Fibroblast of the aortic adventitia (primary cell): ENCODE data around the gene CGB3. TPM values are rescaled to one million over a fixed set of nuclear protein-coding genes. Genes with fewer than 3 reads are reported as not detected.

Experiments
- DNase-seq: peaks from one replicate; pipeline ENCODE4 v3.0.0-alpha.2; 2010; ENCODE audit warnings: low read depth
- H3K4me3 ChIP-seq: 2 replicates; pipeline ENCODE4 v1.5.1; 2011; ENCODE audit warnings: low read depth, mild to moderate bottlenecking, control low read depth, low read length, moderate library complexity
- CTCF ChIP-seq: IDR thresholded peaks from 2 replicates; pipeline ENCODE4 v1.5.1; 2011; ENCODE audit warnings: mild to moderate bottlenecking, low read length, control low read depth, inconsistent platforms; ENCODE audit not compliant: insufficient read depth
- total RNA-seq: library from RNA; depleted of rRNA; stranded (reverse); fragments of >200 nt; gene quantifications from 2 replicates; pipeline ENCODE4 v1.2.3, GENCODE V29; 2012; ENCODE audit warnings: low replicate concordance

The CGB3 gene
- total RNA-seq, 1 donor = not detected

- DNase-seq = peak; percentile 84
- TF ChIP-seq CTCF = no peak
- peak overlapping the region; percentile 93 for H3K4me3 ChIP-seq
Observed at GRCh38 chr19:48991873-48992580, 32.1 kb downstream of the CGB3 start.

- H3K4me3 ChIP-seq = peak overlapping the region; percentile 93
- TF ChIP-seq CTCF = no peak
- DNase-seq = no peak
Observed at GRCh38 chr19:48991011-48991609, 33.0 kb downstream of the CGB3 start.

DNA sequence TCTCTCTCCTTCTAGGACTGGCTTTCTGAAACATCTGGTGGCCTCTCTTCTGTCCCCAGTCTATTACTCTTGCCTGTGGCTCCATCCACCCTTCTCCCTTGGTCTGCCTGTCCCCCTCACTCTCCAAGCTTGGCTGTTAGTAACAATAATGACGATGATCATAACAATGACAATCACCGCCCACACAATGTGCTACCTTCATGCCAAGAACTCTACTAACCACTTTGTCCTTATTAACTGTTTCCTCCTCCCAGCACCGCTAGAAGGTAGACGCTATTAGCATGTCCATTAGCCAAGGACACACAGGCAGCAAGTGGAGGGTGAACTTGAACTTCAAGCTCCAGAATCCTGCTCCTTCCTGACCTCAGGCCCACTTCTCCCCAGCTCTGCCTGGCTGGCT, 33.7 kb downstream of the CGB3 start:
- no peak for DNase-seq
- TF ChIP-seq CTCF = no peak
- no peak overlapping the region for H3K4me3 ChIP-seq

GRCh38 chr19:48989701-48990291, 34.3 kb downstream of the CGB3 start:
- H3K4me3 ChIP-seq = no peak overlapping the region
- TF ChIP-seq CTCF = no peak
- DNase-seq = no peak

DNA sequence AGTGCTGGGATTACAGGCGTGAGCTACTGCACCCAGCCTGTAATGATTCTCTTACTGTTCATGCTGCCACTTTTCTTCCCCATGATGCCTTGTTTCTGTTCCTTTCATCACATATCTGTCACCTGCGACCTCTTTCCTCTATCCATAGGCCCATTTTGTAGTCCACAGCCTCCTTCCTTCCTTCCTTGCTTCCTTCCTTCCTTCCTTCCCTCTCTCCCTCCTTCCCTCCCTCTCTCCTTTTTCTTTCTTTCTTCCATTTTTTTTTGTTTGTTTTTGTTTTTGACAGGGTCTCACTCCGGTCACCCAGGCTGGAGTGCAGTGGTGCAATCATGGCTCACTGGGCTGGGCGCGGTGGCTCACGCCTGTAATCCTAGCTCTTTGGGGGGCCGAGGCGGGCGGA, 35.3 kb downstream of the CGB3 start:
- DNase-seq = no peak
- TF ChIP-seq CTCF = no peak
- H3K4me3 ChIP-seq = no peak overlapping the region

GRCh38 chr19:48988286-48988685, 35.8 kb downstream of the CGB3 start:
- TF ChIP-seq CTCF = no peak
- no peak overlapping the region for H3K4me3 ChIP-seq
- DNase-seq = no peak

DNA sequence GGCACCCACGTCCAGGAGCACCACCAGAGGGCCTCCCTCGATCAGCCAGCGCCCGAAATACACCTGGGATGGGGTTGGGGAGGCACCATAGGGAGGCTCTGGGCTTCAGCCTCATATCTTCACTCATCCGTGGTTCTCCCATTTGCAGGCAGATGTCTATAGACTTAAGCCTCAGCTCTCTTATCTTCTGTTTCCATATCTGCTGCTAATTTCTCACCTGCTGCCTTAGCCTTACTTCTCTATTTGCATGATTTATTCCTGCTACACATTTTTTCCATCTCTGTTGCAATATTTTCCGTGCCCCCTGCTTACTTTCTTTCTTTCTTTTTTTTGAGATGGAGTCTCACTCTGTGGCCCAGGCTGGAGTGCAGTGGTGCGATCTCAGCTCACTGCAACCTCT, 36.8 kb downstream of the CGB3 start:
- TF ChIP-seq CTCF = no peak
- no peak for DNase-seq
- H3K4me3 ChIP-seq = no peak overlapping the region
